Progenitor cell of endocrine pancreas (in vitro differentiated cells): ENCODE measurements around the gene KRTAP12-2. TPM values are rescaled to one million over a fixed set of nuclear protein-coding genes. Genes with fewer than 3 reads are reported as not detected.

Source experiments
- DNase-seq: peaks from one replicate; pipeline ENCODE4 v3.0.0; 2021; ENCODE audit warnings: low spot score; ENCODE audit not compliant: unreplicated experiment
- H3K27ac Mint-ChIP-seq: 2 replicates; pipeline ENCODE4 v1.8.0; 2021; ENCODE audit warnings: mild to moderate bottlenecking, moderate library complexity, mixed read lengths
- H3K27me3 Mint-ChIP-seq: 2 replicates; pipeline ENCODE4 v1.8.0; 2021; ENCODE audit warnings: mixed read lengths
- H3K36me3 Mint-ChIP-seq: 2 replicates; pipeline ENCODE4 v1.8.0; 2022; ENCODE audit warnings: mixed read lengths; ENCODE audit not compliant: insufficient read depth
- H3K4me1 Mint-ChIP-seq: 2 replicates; pipeline ENCODE4 v1.8.0; 2021; ENCODE audit warnings: low read depth, mixed read lengths
- H3K4me3 Mint-ChIP-seq: 2 replicates; pipeline ENCODE4 v1.8.0; 2021; ENCODE audit warnings: low read depth, mild to moderate bottlenecking, moderate library complexity, mixed read lengths
- H3K9me3 Mint-ChIP-seq: 2 replicates; pipeline ENCODE4 v1.8.0; 2021; ENCODE audit warnings: low read depth, mixed read lengths
- total RNA-seq: library from RNA; stranded (reverse); gene quantifications from 2 replicates; pipeline ENCODE4 v1.2.1, GENCODE V29; 2021
- TF ChIP-seq, protein P1 (sequence below): fragments of 200-600 bp; sonication (generic); IDR thresholded peaks from one replicate; pipeline ENCODE4 v1.5.0; 2021; ENCODE audit warnings: antibody characterized with exemption, mild to moderate bottlenecking; ENCODE audit not compliant: unreplicated experiment

Gene KRTAP12-2
- total RNA-seq, 1 donor from 2014 or later: not detected

DNA sequence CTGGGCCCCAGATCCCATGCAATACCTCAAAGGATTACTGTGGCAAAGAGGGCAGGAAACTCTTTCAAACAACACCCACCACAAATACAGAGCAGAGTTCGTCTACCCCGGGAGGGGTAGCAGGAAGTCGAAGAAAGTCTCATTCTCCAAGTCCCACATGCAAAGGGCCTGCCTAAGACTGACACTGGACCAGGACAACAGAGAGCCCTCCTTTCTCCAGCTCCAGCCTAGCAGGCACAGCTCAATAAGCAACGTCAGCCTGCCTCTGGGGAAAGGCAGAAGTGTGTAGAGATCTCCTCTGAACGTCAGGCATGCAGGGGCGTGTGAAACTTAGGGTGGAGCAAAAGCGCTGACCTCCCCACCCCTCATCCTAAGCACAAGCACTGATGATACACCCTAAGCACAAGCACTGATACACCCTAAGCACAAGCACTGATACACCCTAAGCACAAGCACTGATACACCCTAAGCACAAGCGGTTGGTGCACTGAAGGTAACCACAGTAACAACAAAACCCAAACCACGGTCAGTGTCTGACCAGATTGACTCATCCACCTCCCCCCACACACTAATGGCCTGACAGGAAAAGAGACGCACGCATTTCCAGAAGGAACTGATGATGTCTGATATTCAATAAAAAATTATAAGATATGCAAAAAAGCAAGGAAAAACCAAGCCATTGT, 7.7 kb downstream of the KRTAP12-2 start:
- Mint-ChIP-seq H3K27me3 (peaks cover 5% of the 10 kb centered on the region), H3K4me1 (no peaks in the 10 kb centered on the region), H3K9me3 (peaks cover 15% of the 10 kb centered on the region), H3K36me3 (no peaks in the 10 kb centered on the region), H3K4me3 (no peak overlapping the region), H3K27ac (no peak overlapping the region)
- DNase-seq: no peak
- TF ChIP-seq, protein P1, sequence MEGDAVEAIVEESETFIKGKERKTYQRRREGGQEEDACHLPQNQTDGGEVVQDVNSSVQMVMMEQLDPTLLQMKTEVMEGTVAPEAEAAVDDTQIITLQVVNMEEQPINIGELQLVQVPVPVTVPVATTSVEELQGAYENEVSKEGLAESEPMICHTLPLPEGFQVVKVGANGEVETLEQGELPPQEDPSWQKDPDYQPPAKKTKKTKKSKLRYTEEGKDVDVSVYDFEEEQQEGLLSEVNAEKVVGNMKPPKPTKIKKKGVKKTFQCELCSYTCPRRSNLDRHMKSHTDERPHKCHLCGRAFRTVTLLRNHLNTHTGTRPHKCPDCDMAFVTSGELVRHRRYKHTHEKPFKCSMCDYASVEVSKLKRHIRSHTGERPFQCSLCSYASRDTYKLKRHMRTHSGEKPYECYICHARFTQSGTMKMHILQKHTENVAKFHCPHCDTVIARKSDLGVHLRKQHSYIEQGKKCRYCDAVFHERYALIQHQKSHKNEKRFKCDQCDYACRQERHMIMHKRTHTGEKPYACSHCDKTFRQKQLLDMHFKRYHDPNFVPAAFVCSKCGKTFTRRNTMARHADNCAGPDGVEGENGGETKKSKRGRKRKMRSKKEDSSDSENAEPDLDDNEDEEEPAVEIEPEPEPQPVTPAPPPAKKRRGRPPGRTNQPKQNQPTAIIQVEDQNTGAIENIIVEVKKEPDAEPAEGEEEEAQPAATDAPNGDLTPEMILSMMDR: no peak

DNA sequence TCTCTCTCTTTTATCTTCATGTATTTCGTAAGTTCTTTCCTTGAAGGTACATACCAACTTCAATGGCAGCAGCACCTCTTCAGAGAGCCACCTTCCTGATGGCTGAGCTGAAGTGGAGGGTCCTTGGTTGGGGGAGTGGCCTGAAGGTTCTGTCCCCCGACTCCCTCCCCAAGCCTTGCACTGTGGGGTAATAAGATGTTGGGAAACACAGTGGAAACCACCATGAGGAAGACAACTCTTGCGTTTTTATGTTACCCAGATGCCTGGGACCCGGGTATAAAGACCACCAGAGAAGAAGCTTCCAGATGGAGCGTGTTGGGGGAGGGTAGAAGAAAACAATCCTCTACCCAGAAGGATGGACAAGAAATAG, 8.2 kb downstream of the KRTAP12-2 start:
- no peak overlapping the region for H3K27ac Mint-ChIP-seq
- DNase-seq: no peak
- no peak overlapping the region for H3K4me3 Mint-ChIP-seq
- H3K9me3 Mint-ChIP-seq: peaks cover 15% of the 10 kb centered on the region
- H3K4me1 Mint-ChIP-seq: no peaks in the 10 kb centered on the region
- H3K27me3 Mint-ChIP-seq: peaks cover 5% of the 10 kb centered on the region
- TF ChIP-seq, protein P1: no peak
- H3K36me3 Mint-ChIP-seq: no peaks in the 10 kb centered on the region

DNA sequence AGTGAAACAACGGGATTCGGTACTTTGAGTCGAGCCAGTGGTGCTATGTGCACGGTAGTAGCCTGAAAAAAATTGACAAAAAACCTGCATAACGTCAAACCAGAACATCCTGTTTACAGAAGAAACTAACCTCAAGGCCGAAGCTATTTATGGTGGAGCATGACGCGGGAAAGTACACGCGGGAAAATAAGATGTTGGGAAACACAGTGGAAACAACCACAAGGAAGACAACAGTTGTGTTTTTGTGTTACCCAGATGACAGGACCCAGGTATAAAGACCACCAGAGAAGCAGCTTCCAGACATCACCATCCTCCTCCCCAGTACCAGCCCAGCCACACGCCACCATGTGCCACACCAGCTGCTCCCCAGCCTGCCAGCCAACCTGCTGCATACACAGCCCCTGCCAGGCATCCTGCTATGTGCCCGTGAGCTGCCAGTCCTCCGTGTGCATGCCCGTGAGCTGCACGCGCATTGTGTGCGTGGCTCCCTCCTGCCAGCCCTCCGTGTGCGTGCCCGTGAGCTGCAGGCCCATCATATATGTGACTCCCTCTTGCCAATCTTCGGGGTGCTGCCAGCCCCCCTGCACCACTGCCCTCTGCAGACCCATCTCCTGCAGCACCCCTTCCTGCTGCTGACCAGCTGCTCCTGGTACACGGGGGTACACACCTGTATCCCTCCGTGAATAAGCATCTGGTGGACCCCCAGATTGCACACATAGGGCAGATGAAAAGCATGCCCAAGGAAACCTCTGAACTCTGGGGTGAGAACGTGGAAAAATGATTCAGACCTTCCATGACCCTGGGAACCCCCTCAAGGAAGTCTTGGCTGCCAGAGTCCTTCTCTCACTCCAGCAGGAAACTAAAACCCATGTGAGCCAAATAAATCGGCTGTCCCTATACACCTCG, 8.8 kb downstream of the KRTAP12-2 start, which contains the start of gene KRTAP12-3:
Gene KRTAP12-3, plus strand, starts transcription at position 298 of the 906 bp plus-strand sequence. Its CDS starts 48 bp downstream, at position 346.
- Mint-ChIP-seq H3K4me1 (no peaks in the 10 kb centered on the region), H3K4me3 (no peak within 1 kb of the TSS), H3K27me3 (peaks cover 5% of the 10 kb centered on the region), H3K27ac (no peak within 1 kb of the TSS), H3K36me3 (no peaks in the 10 kb centered on the region), H3K9me3 (peaks cover 15% of the 10 kb centered on the region)
- TF ChIP-seq, protein P1: no peak
- DNase-seq: no peak

DNA sequence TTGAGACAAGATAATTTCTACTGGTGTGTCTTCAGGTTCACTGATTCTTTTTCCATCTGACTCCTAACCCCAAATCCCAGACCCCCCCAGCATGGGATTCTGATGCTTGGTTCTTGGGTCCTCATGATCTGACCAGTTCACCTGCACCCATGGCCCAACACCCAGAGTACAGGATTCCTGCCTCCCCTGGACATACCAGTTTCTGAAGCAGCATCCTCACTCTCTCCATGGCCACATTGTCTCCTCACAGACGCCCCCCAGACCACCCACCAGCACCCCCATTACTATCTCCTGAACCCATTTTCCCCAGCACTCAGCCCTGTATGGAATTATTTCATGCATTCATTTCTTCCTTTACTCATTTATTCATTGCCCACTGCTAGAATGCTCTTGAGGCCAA, 9.9 kb downstream of the KRTAP12-2 start:
- no peak overlapping the region for H3K4me3 Mint-ChIP-seq
- H3K27me3 Mint-ChIP-seq: peaks cover 5% of the 10 kb centered on the region
- DNase-seq: no peak
- H3K9me3 Mint-ChIP-seq: peaks cover 11% of the 10 kb centered on the region
- H3K27ac Mint-ChIP-seq: no peak overlapping the region
- no peaks in the 10 kb centered on the region for H3K4me1 Mint-ChIP-seq
- TF ChIP-seq, protein P1: no peak
- no peaks in the 10 kb centered on the region for H3K36me3 Mint-ChIP-seq

DNA sequence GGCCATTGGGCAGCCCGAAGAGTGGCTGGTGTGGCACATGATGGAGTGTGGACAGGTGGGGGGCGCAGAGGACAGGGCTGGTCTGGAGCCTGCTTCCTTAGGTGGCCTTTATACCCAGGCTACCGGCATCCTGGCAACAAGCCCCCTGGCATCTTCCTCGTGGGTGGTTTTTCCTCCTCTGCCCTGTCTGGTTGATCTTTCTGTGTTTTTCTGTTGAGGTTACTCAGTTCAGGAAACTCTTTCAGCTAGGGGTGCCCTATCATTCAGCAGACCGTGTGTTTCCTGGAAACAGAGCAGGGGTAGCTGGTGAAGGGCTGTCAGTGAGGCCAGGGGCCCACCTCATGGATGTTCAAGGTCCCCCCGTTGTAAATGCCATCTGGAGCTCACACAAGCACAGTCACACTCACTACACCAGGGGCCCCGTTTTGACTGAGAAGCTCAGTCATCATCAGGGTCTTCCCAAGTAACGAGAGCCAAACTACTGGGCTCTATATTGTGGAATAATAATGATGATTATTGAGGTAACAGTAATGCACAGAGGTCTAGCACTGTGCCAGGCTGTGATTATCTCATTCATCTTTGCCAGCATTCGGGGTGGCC, 12.1 kb downstream of the KRTAP12-2 start, which contains the start of gene KRTAP12-4:
Gene KRTAP12-4, minus strand, starts transcription at position 84 of the 600 bp plus-strand sequence. Its CDS starts 45 bp downstream, at position 39.
- Mint-ChIP-seq H3K4me3 (no peak within 1 kb of the TSS), H3K27ac (no peak within 1 kb of the TSS), H3K27me3 (peaks cover 5% of the 10 kb centered on the region), H3K9me3 (peaks cover 11% of the 10 kb centered on the region), H3K4me1 (no peaks in the 10 kb centered on the region), H3K36me3 (no peaks in the 10 kb centered on the region)
- TF ChIP-seq, protein P1: no peak
- no peak for DNase-seq
